GM19035 (cell line): Measurements from ENCODE around the gene B4GALT7.
"Not testable (repeated sequence)": the region's sequence is repeated elsewhere in the genome, so short reads cannot be mapped to it uniquely, and the experiment has no call there.

Experiments used
- ATAC-seq: cut with Tn5 transposase; IDR thresholded peaks from one replicate; pipeline ENCODE4 v1.9.1; 2021; ENCODE audit not compliant: unreplicated experiment

B4GALT7 gene, protein sequence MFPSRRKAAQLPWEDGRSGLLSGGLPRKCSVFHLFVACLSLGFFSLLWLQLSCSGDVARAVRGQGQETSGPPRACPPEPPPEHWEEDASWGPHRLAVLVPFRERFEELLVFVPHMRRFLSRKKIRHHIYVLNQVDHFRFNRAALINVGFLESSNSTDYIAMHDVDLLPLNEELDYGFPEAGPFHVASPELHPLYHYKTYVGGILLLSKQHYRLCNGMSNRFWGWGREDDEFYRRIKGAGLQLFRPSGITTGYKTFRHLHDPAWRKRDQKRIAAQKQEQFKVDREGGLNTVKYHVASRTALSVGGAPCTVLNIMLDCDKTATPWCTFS

DNA sequence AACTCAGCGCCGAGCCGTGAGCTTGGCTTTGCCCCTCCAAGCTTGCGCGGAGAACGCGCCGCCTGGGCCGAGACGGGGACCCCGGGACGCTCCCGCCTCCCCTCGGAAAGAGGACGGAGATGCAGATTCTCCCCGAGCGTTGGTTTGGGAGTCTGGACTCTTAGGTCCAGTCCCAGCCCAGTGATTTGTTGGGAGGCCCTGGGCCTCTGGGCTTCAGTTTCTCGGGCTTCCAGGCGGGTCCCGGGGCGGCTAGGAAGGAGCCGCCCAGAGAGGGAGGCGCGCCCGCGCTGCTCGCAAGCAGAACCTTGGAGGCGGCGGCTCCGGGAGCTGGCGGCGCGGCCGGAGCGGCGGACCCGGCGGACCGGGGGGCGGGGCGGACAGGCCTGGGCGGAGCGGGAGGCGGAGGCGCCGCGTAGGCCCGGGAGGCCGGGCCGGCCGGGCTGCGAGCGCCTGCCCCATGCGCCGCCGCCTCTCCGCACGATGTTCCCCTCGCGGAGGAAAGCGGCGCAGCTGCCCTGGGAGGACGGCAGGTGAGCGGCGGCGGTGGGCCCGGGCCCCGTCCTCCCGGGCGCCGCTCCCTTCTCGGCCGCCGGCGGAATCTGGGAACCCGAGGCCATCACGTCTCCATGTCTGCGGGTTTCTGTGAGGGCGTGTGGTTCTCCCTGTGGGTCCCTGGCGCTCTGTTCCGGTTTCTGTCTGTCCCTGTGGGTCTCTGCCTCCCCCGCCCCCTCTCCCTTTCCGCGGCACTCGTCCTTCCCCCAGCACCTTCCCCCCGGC lies at the start of gene B4GALT7:
B4GALT7 (plus strand) TSS at position 402 of the 777 bp plus-strand sequence; CDS start at position 481, 79 bp downstream.
- peak; percentile 83 for ATAC-seq

DNA sequence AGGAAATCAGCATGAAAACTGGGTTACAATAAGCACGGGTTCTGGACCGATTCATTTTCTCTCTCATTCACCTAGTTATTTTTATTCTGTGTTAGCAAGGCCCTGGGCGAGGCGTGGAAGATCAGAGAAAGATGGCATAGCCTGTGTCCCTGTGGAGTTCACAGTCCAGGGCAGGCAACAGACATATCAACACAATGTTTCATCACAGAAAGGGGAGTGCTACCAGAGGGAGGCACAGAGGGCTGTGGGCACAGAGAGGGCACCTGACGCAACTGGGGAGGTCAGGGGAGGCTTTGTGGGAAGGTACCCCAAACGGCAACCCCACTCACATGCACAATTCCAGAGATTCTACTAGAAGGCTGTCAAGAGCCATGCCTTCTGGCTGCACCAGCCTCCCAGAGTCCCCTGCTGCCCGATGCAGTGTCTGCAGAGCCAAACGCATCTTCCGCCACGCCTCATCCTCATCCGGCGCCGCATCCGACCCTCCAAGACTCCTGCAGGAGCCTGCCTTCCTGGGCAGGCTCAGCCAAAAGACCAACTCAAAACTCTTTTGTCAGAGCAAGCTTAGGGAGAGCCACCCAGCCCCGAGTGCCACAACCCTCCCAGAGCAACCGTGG lies 47.0 kb upstream of the B4GALT7 start:
- no peak for ATAC-seq

GRCh38 chr5:177553671-177554429 lies 46.1 kb upstream of the B4GALT7 start:
- ATAC-seq: peak; percentile 40

DNA sequence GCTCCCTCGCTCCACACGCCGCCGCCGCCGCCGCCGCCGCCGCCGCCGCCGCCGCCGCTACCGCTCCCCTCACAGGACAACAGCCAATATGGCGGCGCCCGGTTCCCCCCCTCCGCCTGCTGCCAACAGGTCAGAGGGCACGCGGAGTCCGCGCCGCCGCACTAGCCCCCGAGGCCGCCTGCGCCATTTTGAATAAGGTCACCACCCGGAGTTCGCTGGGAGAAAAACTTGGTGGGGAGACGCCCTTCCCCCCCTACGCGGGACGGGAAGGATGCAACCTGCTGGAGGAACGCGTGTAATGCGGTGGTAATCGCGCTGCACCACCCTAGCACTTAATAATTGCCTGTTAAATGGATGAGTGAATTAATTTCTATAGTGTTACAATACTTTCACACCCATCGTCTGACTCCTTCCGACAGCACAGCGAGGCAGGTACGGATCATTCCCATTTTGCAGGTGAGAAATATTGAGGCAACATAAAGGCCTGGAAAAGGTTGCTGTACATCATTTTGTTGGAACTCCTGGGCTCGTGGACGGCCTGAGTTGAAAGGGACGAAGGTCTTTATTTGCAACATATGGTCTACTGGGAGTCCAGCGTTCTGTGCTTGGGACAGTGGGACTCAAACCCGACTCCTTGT lies 45.3 kb upstream of the B4GALT7 start, which contains the start of gene FAM193B:
FAM193B (minus strand) TSS at position 90 of the 638 bp plus-strand sequence. CDS start 105 bp downstream, outside the sequence.
- ATAC-seq: peak; percentile 91

DNA sequence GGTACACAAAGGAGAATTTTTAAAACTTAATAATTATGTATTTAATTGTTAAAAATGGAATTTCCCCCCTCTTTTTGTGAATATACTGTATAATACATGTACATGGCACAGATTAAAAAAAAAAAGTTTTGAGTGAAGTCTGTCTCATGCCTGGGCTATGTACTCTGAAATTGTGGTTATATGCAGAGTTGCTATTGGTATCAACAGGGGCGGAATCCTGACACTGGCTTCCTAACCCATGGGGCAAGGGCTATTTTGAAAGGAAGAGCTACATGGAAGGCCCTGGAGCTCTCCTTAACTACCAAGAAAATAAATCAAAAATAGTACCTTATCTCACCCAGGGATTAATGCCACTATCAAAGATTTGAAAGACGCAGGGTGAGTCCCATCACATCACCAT lies 44.7 kb upstream of the B4GALT7 start:
- ATAC-seq: no peak

DNA sequence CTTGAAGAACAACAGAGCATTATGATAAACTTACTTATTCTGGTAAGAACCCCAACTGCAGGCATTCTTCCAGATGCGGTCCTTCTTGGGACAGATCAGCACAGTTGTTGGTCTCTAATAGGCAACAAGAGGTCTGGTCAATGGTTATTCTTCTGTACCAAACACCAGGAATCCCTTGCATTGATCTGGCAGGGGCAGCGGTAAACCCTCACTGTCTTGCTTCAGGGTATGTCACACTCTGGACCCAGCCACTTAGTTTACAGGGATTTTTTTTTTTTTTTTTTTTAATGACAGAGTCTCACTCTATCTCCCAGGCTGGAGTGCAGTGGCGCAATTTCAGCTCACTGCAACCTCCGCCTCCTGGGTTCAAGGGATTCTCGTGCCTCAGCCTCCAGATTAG lies 44.3 kb upstream of the B4GALT7 start:
- no peak for ATAC-seq

- no peak for ATAC-seq
Observed at GRCh38 chr5:177557041-177557647, 42.8 kb upstream of the B4GALT7 start.

GRCh38 chr5:177557796-177558195 lies 42.1 kb upstream of the B4GALT7 start:
- ATAC-seq: no peak

GRCh38 chr5:177559446-177559941 lies 40.4 kb upstream of the B4GALT7 start:
- ATAC-seq: not testable (repeated sequence)

GRCh38 chr5:177565046-177565445 lies 34.9 kb upstream of the B4GALT7 start:
- ATAC-seq: no peak

DNA sequence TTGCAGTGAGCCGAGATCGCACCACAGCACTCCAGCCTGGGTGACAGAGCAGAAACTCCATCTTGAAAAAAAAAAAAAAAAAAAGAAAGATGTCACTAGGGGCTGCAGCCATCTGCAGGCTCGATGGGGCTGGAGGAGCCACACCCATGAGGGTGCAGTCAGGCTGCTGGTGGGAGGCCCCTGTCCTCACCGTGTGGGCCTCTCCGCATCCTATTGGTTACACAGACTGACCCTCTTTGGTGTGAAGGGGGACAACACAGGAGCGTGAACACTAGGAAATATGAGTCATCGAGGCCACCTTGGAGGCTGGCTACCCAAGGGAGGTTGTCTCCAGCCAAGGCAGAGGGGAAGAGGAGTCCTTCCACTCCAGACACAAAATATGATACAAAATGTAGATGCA lies 31.6 kb upstream of the B4GALT7 start:
- ATAC-seq: no peak

GRCh38 chr5:177569894-177570293 lies 30.0 kb upstream of the B4GALT7 start:
- no peak for ATAC-seq

DNA sequence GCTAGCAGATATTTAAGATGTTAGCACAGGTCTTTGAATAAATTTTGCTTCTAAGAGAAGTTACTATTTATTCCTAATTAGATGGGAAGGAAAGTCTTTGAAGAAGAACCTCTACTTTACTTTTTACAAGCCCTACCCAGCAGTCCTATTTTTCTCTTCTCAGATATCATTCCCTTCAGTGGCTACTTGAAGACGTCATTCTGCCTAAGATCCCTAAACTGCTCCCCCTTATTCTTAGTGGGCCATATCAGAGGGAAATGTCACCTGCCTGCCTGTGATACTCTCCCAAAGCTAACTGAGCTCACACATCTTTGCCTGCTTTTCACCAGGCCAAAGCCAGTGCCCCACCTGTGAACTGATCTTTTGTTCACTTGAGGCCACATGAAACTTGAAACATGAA lies 24.4 kb upstream of the B4GALT7 start:
- no peak for ATAC-seq

DNA sequence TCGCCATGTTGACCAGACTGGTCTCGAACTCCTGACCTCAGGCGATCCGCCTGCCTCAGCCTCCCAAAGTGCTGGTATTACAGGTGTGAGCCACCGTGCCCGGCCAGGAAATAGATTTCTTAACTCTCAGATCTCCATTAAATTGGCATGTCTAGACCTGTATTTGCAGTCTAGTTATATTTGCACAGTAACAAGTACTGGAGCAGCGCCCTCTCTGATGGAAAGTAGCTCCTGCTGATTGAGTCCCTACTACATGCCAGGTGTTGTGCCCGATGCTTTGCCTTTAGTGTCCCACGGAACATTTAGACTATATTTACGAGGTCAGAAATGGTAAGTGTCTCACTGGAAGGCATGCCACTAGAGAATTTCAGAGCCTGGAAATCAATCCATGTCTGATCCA lies 23.8 kb upstream of the B4GALT7 start:
- no peak for ATAC-seq

- ATAC-seq: no peak
Observed at GRCh38 chr5:177578316-177578715, 21.6 kb upstream of the B4GALT7 start.

- ATAC-seq: no peak
Observed at GRCh38 chr5:177588413-177588909, 11.5 kb upstream of the B4GALT7 start.

GRCh38 chr5:177590406-177590805 lies 9.5 kb upstream of the B4GALT7 start:
- ATAC-seq: no peak

- ATAC-seq: no peak
Observed at GRCh38 chr5:177591690-177592009, 8.3 kb upstream of the B4GALT7 start.

DNA sequence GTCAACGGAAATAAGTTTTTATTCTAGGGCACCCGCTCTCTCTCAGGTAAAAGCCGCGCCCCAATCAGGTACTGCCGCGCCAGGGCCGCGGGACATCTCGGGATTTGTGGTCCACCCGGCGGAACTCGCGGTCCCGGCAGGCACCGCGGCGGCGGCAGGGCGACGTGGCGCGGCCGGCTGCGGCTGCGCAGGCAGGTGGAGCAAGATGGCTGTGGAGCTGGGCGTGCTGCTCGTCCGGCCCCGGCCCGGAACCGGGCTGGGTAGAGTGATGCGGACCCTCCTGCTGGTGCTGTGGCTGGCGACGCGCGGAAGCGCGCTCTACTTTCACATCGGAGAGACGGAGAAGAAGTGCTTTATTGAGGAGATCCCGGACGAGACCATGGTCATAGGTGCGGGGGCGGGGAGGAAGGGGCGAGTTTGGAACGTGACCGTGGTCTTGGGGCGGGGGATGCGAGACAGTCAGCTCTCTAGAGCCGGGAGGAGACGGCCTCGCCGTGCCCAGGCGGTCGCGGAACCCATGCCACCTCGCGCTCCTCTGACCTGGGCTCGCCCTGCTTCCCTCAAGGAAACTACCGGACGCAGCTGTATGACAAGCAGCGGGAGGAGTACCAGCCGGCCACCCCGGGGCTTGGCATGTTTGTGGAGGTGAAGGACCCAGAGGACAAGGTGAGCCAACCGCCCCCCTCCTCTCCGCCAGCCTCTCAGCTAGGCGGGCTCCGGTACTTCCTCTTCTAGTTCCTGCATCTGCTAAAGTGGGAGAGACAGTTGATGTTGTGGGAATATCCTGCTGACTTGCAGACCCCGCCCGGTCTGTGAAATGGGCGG lies 7.7 kb upstream of the B4GALT7 start, which contains the start of gene TMED9:
TMED9 (plus strand) TSS at position 194 of the 825 bp plus-strand sequence; CDS start at position 206, 12 bp downstream.
- peak; percentile 96 for ATAC-seq
